A549 (cell line): Measurements from ENCODE around the gene EPC2.

ENCODE experiments used
- BHLHE40 ChIP-seq: IDR thresholded peaks from 2 replicates; pipeline ENCODE4 v1.6.1; 2012; ENCODE audit warnings: low read depth, low read length, inconsistent platforms
- MYC ChIP-seq: IDR thresholded peaks from 2 replicates; pipeline ENCODE4 v1.6.1; 2012; ENCODE audit warnings: mild to moderate bottlenecking, inconsistent platforms, low read length, improper control_type of control experiment, borderline replicate concordance
- POLR2A ChIP-seq: IDR thresholded peaks from 2 replicates; pipeline ENCODE4 v1.6.1; 2012; ENCODE audit warnings: mild to moderate bottlenecking, low read length
- TF ChIP-seq, protein P1 (sequence below): fragments of 450-650 bp; IDR thresholded peaks from 2 replicates; pipeline ENCODE4 v1.6.1; 2014; ENCODE audit warnings: antibody characterized with exemption
- TF ChIP-seq, protein P2 (sequence below): fragments of >200 bp; sonication (Bioruptor Twin); formaldehyde crosslinking; IDR thresholded peaks from 3 replicates; pipeline ENCODE4 v1.5.1; 2016

DNA sequence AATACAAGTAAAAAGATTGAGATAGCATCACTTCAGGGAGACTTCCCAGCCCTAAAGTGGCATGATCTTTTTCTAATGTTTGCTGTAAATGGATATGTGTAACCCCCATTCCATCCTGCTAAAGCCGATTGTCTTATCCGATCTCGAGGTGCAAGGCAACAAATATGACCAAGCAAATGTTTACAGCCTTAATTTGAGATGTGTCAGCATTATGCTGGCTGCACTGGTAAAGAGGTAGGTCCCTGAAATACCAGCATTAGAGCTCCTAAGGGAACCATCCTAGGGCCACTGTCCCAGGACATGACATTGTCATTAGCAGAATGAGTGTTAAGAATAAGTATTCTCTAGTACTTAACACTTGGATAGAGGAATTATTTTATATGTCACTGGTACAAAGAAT, 108.4 kb downstream of the EPC2 start:
- no peak for TF ChIP-seq POLR2A
- TF ChIP-seq, protein P1, sequence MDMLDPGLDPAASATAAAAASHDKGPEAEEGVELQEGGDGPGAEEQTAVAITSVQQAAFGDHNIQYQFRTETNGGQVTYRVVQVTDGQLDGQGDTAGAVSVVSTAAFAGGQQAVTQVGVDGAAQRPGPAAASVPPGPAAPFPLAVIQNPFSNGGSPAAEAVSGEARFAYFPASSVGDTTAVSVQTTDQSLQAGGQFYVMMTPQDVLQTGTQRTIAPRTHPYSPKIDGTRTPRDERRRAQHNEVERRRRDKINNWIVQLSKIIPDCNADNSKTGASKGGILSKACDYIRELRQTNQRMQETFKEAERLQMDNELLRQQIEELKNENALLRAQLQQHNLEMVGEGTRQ, result no peak
- no peak for TF ChIP-seq BHLHE40
- TF ChIP-seq, protein P2, sequence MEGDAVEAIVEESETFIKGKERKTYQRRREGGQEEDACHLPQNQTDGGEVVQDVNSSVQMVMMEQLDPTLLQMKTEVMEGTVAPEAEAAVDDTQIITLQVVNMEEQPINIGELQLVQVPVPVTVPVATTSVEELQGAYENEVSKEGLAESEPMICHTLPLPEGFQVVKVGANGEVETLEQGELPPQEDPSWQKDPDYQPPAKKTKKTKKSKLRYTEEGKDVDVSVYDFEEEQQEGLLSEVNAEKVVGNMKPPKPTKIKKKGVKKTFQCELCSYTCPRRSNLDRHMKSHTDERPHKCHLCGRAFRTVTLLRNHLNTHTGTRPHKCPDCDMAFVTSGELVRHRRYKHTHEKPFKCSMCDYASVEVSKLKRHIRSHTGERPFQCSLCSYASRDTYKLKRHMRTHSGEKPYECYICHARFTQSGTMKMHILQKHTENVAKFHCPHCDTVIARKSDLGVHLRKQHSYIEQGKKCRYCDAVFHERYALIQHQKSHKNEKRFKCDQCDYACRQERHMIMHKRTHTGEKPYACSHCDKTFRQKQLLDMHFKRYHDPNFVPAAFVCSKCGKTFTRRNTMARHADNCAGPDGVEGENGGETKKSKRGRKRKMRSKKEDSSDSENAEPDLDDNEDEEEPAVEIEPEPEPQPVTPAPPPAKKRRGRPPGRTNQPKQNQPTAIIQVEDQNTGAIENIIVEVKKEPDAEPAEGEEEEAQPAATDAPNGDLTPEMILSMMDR, result no peak
- TF ChIP-seq MYC, result no peak
